Left ventricle myocardium superior (tissue), 1 donor: ENCODE results near the gene CREB3L2. TPM values are rescaled to one million over a fixed set of nuclear protein-coding genes. Genes with fewer than 3 reads are reported as not detected.

Experiments used
- ATAC-seq: fragments of 200-7000 bp; cut with Tn5 transposase; one replicate; pipeline ENCODE4 v1.9.1; 2020; ENCODE audit warnings: mild to moderate bottlenecking, moderate library complexity
- DNase-seq: peaks from one replicate; pipeline ENCODE4 v3.0.0-alpha.2; 2020
- intact Hi-C: fragments of 100-400 bp; cut with micrococcal nuclease; formaldehyde crosslinking; loops from one replicate; pipeline ENCODE4 v1.11.0; 2022
- total RNA-seq: library from RNA; stranded (reverse); fragmentation: NEBNext Ultra II Directional; extraction: Animal tissue kit (Norgen Biotek cat#: 25700); gene quantifications from one replicate; pipeline ENCODE4 v1.2.1, GENCODE V29; 2021
- donor health status: DM: no; HTN: yes; CAD: no; lungs with severe emphysema.

CREB3L2 gene
- total RNA-seq, 1 donor from 2014 or later: 22.3 TPM

DNA sequence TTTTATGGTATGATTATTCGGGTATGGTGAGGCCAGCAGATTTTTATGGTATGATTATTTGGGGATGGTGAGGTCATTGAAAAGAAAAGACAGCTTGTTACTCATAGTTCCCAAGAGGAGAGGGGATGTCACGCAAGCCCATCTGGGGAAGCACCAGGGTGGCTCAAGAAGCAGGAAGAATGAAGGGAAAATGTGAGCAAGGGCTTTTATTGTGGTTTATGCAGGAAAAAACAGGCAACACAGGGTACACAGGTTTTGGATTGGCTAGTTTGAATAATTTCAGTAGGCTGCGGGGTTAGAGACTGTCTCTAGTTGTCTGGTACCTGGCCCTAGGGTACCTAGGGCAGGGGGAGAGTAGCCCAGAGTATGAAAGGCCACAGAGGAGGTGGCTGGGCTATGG, 128.4 kb downstream of the CREB3L2 start:
- DNase-seq (no peak), ATAC-seq (no peak)

GRCh38 chr7:137871170-137871915, 130.5 kb downstream of the CREB3L2 start:
- DNase-seq (no peak), ATAC-seq (peak; percentile 76)
- intact Hi-C loops: no loop called here

More for the DNA sequence above, 128.4 kb downstream of the CREB3L2 start:
- intact Hi-C loops: no loop called here

DNA sequence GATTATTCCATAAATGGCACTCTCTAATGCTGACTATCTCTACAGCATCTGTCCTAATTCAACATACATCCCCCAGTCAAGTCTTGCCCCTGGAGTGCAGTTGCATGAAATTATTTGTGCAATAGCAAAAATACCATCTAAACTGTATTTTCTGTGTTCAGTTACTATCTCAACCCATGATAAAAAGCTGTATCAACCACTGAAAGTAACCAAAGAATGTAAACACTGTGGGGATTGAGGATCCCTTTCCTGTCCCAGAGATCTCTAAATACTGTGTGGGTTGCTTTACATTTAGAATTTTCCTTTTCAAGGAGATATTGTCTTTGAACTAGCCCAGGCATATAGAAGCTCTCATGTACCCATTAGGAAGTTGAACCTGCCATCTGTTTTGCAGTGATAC, 131.2 kb downstream of the CREB3L2 start:
- no peak for ATAC-seq
- no peak for DNase-seq
- intact Hi-C loops: no loop called here

GRCh38 chr7:137870078-137870477, 131.8 kb downstream of the CREB3L2 start:
- ATAC-seq: no peak
- no peak for DNase-seq
- intact Hi-C loops: no loop called here

- ATAC-seq: no peak
- no peak for DNase-seq
- intact Hi-C loops: no loop called here
Measured at GRCh38 chr7:137869260-137869659, 132.6 kb downstream of the CREB3L2 start.

GRCh38 chr7:137867289-137867688, 134.6 kb downstream of the CREB3L2 start:
- ATAC-seq (peak; percentile 88), DNase-seq (no peak)
- intact Hi-C loops: no loop called here

- ATAC-seq: no peak
- no peak for DNase-seq
- intact Hi-C loops: no loop called here
Measured at GRCh38 chr7:137865764-137866163, 136.1 kb downstream of the CREB3L2 start.

GRCh38 chr7:137862964-137863363, 138.9 kb downstream of the CREB3L2 start:
- DNase-seq (no peak), ATAC-seq (peak; percentile 37)
- intact Hi-C loops: no loop called here

- DNase-seq: no peak
- intact Hi-C loops: no loop called here
- ATAC-seq: no peak
Measured at GRCh38 chr7:137862358-137862757, 139.5 kb downstream of the CREB3L2 start.

GRCh38 chr7:137860542-137860941, 141.3 kb downstream of the CREB3L2 start:
- intact Hi-C loops: no loop called here
- ATAC-seq: no peak
- no peak for DNase-seq

GRCh38 chr7:137853053-137853452, 148.8 kb downstream of the CREB3L2 start:
- intact Hi-C loops: no loop called here
- ATAC-seq (no peak), DNase-seq (no peak)

GRCh38 chr7:137852108-137852507, 149.8 kb downstream of the CREB3L2 start:
- no peak for ATAC-seq
- DNase-seq: no peak
- intact Hi-C loops: no loop called here

GRCh38 chr7:137850972-137851945, 150.6 kb downstream of the CREB3L2 start:
- DNase-seq: no peak
- ATAC-seq: no peak
- intact Hi-C loops: no loop called here

- ATAC-seq (no peak), DNase-seq (no peak)
- intact Hi-C loops: no loop called here
Measured at GRCh38 chr7:137850571-137850970, 151.3 kb downstream of the CREB3L2 start.

GRCh38 chr7:137848095-137848494, 153.8 kb downstream of the CREB3L2 start:
- ATAC-seq (no peak), DNase-seq (no peak)
- intact Hi-C loops: no loop called here

- DNase-seq: no peak
- ATAC-seq: no peak
- intact Hi-C loops: no loop called here
Measured at GRCh38 chr7:137847568-137848050, 154.3 kb downstream of the CREB3L2 start.

DNA sequence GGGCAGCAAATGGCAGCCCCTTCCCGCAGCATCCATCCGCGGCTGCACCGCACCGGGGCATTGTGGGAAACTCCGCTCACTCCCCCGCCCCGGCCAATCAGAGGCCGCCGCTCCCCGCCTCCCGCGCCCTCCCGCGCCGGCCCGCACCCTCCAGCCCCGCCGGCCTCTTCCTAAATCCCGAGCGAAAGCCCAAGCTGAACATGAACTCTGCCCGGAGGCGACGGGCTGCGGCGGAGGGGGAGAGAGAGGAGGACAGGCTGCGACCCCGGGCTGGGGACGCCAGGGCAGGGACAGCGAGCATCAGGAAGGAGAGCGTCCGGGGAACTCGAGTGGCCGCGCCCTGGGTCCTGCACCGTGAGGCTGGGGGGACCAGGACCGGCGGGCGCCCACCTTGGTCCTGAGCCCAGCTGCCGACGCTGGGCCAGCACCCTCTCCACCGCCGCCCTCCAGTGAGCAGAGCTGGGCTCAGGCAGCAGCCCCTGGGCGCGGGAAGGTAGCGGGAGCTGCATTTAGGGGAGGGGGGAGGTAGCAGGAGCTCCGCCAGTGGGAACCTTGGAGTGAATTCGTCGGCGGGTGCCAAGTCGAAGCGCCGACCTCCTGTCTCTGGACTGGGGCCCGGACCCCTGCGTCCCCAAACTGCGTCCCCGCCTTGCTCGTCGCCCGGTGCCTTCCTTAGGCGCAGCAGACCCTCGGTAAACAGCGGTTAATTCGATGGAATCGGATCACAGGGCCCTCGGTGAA, 154.9 kb downstream of the CREB3L2 start, which contains the start of gene DGKI:
Gene DGKI (minus strand): TSS at position 148 of the 741 bp plus-strand sequence.
- intact Hi-C loops: no loop called here
- ATAC-seq (peak; percentile 57), DNase-seq (no peak)

GRCh38 chr7:137846549-137846826, 155.4 kb downstream of the CREB3L2 start:
- no peak for DNase-seq
- no peak for ATAC-seq
- intact Hi-C loops: no loop called here

- no peak for DNase-seq
- intact Hi-C loops: no loop called here
- ATAC-seq: no peak
Measured at GRCh38 chr7:137844677-137845425, 157.0 kb downstream of the CREB3L2 start.
